GM18909 (cell line): ENCODE results near the gene EFCC1.

ENCODE experiments used
- ATAC-seq: cut with Tn5 transposase; IDR thresholded peaks from one replicate; pipeline ENCODE4 v1.9.1; 2021; ENCODE audit warnings: mild to moderate bottlenecking; ENCODE audit not compliant: unreplicated experiment, poor library complexity

Gene EFCC1, protein sequence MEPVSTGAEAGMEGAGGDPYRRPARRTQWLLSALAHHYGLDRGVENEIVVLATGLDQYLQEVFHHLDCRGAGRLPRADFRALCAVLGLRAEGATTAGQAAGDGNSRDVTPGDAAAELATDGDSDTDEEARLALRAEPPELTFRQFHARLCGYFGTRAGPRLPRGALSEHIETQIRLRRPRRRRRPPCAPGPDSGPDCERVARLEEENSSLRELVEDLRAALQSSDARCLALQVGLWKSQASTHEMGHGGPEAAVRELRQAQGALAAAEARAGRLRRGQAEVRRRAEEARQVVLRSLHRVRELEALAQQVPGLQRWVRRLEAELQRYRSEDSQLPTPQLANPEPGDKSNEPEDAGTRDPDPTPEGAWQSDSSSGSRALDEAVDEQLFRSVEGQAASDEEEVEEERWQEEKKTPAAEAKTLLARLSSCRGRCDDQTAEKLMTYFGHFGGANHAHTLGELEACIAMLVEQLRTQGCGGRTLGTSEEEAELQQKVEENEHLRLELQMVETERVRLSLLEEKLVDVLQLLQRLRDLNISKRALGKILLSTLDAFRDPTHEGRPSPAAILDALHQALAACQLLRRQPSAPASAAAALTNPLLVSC

DNA sequence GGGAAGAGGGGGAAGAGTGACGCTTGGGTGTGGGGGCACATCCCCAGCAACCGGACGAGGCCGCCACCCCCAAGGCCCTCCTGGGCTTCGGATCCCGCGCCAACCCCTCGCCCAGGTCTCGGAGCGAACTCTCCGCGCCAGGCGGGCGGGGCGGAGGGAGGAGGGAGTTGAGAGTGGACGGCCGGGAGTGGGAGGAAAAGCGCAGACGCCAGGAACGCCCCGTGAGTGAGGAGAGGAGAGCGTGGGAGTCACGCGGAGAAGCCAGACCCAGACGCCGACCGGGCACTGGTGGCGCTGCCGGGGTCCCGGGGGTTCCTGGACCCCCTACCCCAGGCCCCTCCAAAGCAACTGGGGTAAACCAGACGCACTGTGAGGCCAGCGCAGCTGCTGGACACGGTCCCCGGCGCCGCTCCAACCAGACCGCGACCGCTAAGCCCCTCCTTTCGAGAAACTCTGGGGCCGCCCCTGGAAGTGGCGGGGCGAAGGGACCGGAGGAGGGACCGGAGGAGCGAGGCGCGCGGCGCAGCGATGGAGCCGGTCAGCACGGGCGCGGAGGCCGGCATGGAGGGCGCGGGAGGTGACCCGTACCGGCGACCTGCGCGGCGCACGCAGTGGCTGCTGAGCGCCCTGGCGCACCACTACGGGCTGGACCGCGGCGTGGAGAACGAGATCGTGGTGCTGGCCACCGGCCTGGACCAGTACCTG is at the start of gene EFCC1:
TSS of gene EFCC1 (plus strand) at position 204 of the 705 bp plus-strand sequence. CDS start at position 529, 325 bp downstream.
- no peak for ATAC-seq

DNA sequence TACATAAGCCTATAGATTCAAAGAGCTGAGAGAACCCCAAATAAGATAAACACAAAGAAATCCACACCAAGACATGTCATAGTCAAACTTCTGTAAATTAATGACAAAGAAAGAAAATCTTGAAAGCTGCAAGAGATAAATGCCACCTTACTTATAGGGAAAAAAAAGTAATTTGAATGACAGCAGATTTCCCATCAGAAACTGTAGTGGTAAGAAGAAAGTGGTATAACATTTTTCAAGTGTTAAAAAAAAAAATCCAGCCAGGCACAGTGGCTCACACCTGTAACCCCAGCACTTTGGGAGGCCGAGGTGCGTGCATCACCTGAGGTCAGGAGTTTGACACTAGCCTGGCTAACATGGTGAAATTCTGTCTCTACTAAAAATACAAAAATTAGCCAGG is 44.7 kb upstream of the EFCC1 start:
- ATAC-seq = no peak

DNA sequence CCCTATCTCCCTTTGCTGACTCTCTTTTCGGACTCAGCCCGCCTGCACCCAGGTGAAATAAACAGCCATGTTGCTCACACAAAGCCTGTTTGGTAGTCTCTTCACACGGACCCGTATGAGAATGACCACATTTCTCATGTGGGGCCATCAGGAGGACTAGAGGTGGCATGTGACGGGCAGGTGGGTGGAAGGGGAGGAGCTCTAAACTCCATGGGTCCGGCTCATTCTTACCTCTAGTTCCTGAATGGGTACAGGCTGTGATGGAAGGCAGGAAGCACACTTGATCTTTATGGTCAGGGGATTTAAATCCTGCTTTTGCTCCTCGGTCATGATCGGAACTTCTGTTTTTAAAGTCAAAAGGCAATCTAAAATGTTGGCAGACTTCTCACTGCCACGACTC is 35.8 kb upstream of the EFCC1 start:
- no peak for ATAC-seq

DNA sequence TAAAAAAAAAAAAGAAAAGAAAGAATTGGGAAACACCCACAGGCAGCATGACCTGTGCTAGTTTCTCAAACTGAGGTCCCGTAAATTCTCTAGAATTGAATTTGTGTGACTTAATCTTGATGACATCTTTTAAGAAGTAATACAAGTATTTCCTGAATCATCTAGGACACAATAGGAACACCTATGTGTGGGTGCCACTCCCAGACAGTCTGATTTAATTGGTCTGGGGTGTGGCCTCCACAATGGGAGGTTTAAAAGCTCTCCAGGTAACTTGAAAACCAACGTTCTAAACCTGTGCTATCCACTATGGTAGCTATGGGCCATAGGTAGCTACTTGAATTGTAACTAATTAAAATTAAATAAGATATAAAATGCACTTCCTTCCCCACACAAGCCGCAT is 35.3 kb upstream of the EFCC1 start:
- no peak for ATAC-seq

DNA sequence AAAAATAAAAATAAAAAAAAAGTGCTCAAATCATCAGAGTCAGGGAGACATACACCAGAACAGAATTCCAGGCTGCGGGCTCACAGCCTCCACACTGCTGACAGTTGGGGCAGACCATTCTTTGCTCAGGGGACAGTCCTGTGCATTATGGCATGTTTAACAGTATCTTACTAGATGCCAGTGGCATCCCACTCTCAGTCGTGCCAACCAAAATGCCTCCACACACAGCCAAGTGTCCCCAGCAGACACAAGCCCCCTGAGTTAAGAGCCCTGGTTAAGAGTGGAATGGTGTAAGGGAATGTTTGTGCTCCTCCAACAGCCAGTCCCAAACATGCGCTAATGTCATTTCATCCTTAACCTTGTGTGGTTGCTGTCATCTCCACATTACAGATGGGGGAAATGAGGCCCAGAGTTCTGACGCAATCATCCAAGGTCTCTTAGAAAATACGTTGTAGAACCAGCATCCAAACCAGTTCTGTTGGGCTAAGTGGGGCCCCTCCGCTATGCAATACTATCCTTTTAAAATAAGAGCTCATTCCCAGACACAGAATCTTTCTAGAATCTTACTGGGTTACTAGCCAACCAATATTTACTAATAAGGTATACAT is 33.3 kb upstream of the EFCC1 start:
- ATAC-seq = no peak

DNA sequence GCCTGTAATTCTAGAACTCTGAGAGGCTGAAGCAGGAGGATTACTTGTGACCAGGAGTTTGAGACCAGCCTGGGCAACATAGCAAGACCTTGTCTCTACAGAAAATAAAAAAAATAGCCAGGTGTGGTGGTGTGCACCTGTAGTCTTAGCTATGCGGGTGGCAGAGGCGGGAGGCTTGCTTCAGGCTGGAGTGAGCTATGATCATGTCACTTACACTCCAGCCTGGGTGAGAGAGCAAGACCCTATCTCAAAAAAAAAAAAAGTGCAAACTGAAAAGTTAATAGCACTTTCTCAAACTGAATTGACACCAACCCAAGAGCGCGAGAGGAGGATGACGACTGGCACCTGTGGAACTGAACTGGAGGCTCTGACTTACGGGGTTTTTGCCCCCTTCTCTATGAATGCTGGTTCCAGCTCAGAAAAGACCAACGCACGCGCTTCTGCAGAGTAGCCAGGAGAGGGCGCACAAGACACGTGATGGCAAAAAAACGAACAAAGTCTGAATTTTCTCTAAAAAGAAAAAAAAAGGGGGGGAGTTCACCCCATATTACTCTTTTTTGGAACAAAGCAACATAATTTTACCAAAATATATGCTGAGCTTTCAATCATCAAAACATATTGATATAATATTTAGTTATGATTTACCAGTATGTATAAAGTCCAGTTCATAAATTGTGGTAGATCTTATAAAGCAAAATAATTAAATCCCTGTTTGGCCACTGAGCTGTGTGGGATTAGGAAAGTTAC is 30.9 kb upstream of the EFCC1 start:
- ATAC-seq = no peak

DNA sequence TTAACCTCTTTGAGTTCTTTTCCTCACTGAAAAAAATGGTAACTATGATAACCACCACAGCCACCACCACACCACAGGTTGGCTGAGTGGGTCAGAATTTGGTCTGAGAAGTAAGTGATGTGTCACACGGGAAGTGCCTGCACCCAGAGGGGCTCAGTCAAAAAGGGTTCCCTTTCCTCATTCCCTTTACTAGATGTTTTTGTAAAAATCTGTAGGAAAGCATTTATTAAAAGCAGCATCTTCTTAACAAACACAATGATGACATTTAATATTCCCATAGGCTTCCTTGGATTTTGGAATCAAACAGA is 30.4 kb upstream of the EFCC1 start:
- no peak for ATAC-seq

DNA sequence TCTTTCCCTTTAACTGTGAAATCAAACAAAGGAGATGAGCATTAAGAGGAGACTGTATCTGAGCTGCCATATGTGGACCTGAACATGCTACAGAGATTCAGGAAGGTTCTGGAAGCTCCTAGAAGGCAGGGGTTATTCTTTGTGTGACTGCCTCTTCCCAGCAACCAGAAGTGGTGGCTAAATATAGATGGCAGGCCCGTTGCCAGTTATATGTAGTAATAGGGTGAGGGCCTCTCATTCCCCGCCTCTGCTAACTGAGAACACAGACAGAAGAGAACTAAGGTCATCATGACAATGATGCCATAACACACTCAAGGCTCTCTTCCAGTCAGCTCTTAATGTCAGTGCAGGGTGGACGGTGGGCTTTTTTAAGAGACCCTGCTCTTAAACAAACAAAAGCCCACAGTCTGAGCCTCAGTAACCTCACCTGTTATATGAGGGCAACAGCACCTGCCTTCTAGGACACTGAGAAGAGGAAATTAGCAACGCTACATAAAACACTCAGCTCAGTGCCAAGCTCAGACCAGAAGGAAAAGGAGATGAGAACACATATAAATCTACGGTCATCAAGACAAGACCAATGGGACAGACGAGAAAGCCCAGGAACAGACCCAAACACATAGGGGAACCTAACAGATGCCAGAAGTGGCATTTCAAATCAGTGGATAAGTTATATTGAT is 29.5 kb upstream of the EFCC1 start:
- no peak for ATAC-seq

DNA sequence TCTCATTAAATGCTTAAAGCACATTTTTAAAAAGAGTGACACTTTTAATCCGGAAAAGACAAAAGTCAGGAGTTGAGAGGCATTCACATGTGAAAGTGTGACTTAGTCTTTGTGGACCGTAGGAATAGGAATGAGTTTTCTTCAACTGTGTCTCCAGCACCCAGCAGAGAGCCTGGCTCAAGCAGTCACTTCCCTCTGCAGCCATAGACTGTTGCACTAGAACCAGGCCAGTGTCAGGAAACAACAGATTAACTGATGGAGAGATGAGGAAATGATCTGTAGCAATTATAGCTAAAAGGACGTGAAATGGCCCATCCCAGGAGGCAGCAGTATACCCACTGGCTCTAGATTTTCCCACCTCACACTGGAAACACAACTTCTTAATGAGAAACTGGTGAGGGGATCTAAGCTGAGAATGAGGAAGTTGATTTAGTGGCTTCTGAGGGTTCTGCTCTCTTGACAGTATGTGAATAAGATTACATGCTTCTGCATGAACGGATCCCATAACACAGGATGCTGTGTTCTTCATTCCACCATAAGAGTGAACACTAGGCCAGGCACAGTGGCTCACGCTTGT is 27.0 kb upstream of the EFCC1 start:
- ATAC-seq = no peak

DNA sequence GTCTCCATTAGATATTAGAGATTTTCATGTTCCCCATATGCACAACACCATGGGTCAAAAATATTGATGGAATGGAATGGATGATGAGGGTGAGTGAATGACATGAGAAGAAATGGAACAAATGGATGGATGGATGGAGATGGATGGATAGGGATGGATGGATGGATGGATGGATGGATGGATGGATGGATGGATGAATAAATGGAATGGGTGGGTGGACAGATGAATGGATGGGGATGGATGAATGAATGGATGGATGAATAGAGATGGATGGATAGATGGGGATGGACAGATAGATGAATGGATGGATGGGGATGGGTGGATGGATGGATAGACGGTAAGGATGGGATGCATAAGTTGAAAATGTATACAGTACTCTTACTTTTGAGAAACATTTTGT is 25.8 kb upstream of the EFCC1 start:
- ATAC-seq = no peak

DNA sequence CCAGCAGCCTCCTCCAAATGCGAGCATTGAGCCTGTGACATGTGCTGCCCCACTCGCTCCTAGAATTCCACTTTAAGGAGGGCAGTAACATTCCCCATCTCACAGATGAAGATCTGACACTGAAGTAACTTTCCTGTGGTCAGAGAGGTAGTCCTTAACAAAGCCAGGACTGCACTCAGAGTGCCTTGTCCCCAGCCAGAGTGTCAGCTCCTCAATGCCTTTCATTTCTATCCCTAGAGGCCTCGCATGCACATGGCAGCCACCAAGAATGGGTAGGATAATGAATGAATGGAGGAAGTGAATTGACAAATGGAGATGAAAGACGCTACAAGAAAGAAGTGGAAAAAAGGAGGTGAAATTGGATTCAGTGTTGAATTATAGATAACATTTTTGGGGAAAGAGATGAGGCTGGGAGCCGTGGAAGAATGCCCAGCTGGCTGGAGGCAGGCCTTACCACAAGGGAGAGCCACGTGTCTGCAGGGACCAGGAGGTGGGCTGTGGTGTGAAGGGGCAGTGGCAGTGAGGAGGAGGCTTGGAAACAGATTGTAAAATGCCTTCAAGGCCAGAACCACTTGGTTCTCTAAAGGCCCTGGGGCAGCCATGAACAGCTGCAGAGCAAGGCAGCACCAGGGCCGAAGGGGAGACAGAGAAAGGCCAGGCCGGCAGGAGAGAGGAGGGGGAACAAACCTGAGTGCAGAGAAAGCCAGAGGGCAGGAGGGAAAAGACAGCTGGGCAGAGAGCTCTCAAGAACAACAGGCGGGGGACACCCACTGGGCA is 17.6 kb upstream of the EFCC1 start:
- ATAC-seq = no peak

DNA sequence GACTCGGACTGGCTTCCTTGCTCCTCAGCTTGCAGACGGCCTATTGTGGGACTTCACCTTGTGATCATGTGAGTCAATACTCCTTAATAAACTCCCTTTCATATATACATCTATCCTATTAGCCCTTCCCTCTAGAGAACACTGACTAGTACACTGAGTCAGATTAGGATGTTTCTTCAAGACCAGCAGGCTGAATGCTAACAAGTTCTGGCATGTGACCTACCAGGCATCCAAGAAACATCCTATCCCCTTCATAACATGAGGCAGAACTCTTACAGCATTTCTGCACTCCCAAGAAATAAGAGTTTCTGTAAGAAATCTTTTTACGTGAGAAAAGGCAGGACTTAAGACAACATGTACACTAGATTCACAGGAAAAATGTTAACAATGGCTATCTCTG is 16.5 kb upstream of the EFCC1 start:
- no peak for ATAC-seq

DNA sequence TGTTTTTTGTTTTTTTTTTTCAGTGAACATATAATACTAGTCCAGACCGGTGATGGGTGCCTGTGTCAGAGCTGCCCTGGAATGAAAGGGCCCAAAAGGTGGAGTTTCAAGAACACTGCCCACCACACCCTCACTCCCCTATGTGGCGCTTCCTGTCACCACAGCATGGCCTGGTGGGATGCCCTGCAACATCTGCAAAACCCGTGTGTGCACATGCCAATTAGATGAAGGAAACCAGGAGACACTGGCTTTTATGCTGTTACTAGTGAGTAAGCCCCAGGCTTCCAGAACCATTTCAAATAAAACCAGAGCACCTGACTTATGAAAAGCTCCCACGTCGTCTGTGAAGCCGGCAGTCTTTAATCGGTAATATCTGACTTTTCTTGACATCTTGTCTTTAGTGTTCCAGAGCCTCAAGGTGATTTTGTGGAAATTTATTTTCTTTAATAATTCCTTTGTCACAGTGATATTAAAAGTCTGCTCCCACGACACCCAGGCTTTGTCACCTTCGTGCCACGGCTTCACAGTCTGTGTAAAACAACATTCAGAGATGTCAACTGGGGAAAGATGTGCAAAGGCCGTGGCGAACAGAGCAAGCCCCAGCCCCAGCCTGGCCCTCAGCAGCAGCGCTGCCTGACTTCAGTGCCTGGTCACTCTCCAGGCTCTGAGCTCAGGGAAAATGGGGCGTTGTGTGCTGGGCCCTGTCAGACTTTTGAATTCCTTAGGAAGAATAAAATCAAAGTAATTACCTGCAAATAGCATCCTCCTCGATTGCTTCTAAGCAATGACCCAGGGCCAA is 13.6 kb upstream of the EFCC1 start:
- no peak for ATAC-seq

DNA sequence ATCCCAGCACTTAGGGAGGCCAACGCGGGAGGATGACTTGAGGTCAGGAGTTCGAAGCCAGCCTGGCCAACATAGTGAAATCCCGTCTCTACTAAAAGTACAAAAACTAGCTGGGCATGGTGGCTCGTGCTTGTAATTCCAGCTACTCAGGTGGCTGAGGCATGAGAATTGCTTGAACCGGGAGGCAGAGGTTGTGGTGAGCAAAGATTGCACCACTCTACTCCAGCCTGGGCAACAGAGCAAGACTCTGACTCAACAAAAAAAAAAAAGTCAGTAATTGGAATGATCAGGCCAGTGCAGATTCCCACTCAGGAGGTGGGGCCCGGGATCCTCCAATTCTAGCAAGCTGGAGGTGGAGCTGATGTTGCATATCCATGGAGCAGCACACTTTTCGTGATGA is 12.8 kb upstream of the EFCC1 start:
- no peak for ATAC-seq

DNA sequence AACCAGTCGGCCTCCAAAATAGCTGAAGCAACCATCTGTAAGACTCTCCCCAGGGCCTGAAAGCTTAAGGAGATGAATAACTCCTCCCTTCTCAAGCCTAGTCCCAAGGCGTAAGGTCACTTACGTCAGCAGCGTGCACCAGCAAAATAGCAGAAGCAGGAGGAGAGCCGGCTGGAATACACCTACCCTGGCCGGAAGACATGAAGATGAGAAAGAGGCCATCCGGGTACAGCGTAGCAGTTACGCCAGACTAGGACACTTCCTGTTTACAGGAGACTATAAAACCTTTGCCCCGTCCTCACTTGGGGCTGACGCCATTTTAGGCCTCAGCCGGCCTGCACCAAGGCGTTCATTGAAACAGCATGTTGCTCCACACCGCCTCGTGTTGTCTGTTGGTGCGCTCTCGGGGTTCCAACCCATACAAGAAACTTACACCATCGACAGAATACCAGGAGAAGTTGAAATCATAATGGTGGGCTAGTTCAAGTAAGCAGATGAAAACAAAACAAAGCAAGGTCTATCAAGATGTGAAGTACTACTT is 9.7 kb upstream of the EFCC1 start:
- ATAC-seq = no peak

DNA sequence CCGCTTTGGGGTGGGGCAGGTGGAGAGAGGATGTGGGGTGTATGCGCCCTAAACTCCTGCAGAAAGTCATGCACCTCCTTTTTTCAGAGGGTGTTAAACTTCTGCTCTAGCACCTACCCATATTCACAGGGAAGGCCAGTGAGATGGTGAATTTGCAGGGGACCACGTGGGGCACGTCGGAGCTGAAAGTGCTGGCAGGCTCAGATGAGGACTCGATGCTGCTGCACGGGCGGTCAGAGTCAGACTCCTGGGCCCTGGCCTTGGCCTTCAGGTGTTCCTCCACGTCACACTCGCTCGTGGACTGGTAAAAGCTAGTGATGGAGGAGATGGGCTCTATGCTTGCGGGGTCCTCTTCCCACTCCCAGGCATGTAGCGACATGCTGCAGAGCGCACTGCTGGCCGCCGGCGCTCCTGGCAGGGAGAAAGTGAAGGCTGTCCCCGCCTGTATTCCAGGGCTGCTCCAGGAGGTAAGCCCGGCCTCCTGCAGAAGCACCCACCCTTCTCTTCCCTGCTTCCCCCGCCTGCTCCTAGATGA is 8.1 kb upstream of the EFCC1 start:
- ATAC-seq = no peak

DNA sequence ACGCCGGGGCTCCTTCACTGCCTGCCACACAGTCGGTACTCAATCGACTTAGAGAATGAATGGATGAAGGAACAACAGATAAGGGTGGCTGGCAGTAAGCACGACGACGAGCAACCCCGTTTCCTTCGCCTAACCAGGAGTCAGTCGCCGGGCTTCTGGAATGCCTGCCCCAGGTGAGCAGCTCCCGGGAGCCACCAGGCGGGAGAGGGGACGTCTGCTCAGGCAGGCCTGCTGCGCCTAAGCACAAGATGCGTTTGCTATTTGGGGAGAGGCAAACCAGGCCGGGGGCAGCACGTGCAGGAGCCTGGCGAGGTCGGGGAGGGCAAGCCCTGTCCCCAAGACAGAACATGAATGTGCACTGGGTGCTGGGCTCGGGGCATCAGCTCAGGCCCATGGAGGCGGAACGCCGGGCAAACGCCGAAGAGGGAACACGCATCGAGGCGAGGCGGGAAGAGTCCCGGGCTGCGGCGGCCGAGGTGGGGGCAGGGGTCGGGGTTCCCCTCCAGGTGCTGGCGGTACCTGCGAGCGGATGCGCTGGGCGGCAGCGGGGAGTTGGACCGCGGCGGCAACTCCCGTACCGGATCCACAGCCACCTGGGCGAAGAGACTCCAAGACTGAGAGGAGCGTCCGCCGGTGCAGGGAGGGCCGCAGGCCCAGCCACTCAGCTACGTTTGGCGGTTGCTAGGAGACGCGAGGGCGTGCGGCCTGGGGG is 7.5 kb upstream of the EFCC1 start, which contains the start of gene CFAP92:
TSS of gene CFAP92 (minus strand) at position 616 of the 712 bp plus-strand sequence. CDS start 772 bp downstream, outside the sequence.
- ATAC-seq = peak; percentile 88
